K562 (cell line): ENCODE results near the gene ZNF302. TPM values are rescaled to one million over a fixed set of nuclear protein-coding genes. Genes with fewer than 3 reads are reported as not detected.

Source experiments
- ATAC-seq: fragments of 200-7000 bp; cut with Tn5 transposase; 3 replicates; pipeline ENCODE4 v1.9.1; 2020; ENCODE audit warnings: moderate library complexity
- BruUV-seq: library from RNA; stranded (reverse); fragments of 400-500 nt; replicated peaks from 2 replicates; lab custom pipeline; 2021; lab: Mats Ljungman, UMichigan
- CTCF ChIA-PET: fragments of 300-600 bp; formaldehyde crosslinking; extraction: SDS; loops from one replicate; lab custom pipeline; 2021; ENCODE audit warnings: low intra/inter-chr PET ratio; lab: Yijun Ruan, JAX
- POLR2A ChIA-PET: fragments of 300-600, 350-650 bp; sonication (Branson Sonifier 250); formaldehyde crosslinking; extraction: SDS; loops from one replicate; lab custom pipeline; 2021; ENCODE audit warnings: antibody characterized with exemption, inconsistent platforms; lab: Yijun Ruan, JAX
- DNase-seq, 4 experiments: peaks; one replicate each; pipeline versions ENCODE4 v3.0.0 to v3.0.0-alpha.2; 2011 to 2018; ENCODE audit warnings: low spot score in 3 of 4, mixed read lengths in 3 of 4; ENCODE audit errors: extremely low read depth in 1 of 4
- FAIRE-seq: peaks from 2 replicates; lab custom pipeline; 2011; peaks lifted over from hg19 to GRCh38; lab: Jason Lieb, UNC
- H2AFZ ChIP-seq: 2 replicates; pipeline ENCODE4 v1.6.0; 2011; ENCODE audit warnings: low read depth, low read length, control low read depth, inconsistent platforms
- H3K27ac ChIP-seq: fragments of 200-600 bp; 3 replicates; pipeline ENCODE4 v1.8.0; 2011; ENCODE audit warnings: low read depth, mild to moderate bottlenecking, control low read depth, inconsistent platforms, low read length, moderate library complexity, mixed read lengths; ENCODE audit errors: extremely low read depth
- H3K27me3 ChIP-seq, 2 experiments: fragments of 300-600 bp in 1 of 2; 2 replicates in 1 of 2; 3 replicates in 1 of 2; pipeline versions ENCODE4 v1.6.0 to v1.8.0; 2011; ENCODE audit warnings: inconsistent platforms in 2 of 2, low read length in 2 of 2, mild to moderate bottlenecking in 1 of 2, mixed read lengths in 1 of 2, moderate library complexity in 1 of 2; ENCODE audit not compliant: control insufficient read depth in 2 of 2, insufficient read depth in 2 of 2
- H3K36me3 ChIP-seq: fragments of 300-600 bp; 3 replicates; pipeline ENCODE4 v1.8.0; 2011; ENCODE audit warnings: mild to moderate bottlenecking, low read length, inconsistent platforms; ENCODE audit not compliant: control insufficient read depth, insufficient read depth
- H3K4me1 ChIP-seq, 2 experiments: fragments of 200-600 bp in 1 of 2; replicated peaks in 1 of 2; 2 replicates in 1 of 2; 3 replicates in 1 of 2; pipeline versions ENCODE4 v1.5.1 to v1.8.0; 2011; ENCODE audit warnings: inconsistent platforms in 2 of 2, low read length in 2 of 2, mild to moderate bottlenecking in 1 of 2, mixed read lengths in 1 of 2, moderate library complexity in 1 of 2; ENCODE audit not compliant: control insufficient read depth in 2 of 2, insufficient read depth in 2 of 2
- H3K4me2 ChIP-seq: 2 replicates; pipeline ENCODE4 v1.6.1; 2011; ENCODE audit warnings: low read length, control low read depth, inconsistent platforms, mixed read lengths; ENCODE audit not compliant: insufficient read depth
- H3K4me3 ChIP-seq: fragments of 200-600 bp; sonication (generic), shearing (Covaris generic); 2 replicates; pipeline ENCODE4 v1.5.1; 2016; ENCODE audit warnings: control low read depth, inconsistent platforms
- H3K79me2 ChIP-seq: fragments of 200-600 bp; 3 replicates; pipeline ENCODE4 v1.8.0; 2011; ENCODE audit warnings: low read length, inconsistent platforms; ENCODE audit not compliant: control insufficient read depth, insufficient read depth
- H3K9ac ChIP-seq, 2 experiments: 2 replicates each; pipeline versions ENCODE4 v1.6.0 to v1.6.1; 2011; ENCODE audit warnings: low read depth in 2 of 2, low read length in 2 of 2, control low read depth in 1 of 2, inconsistent platforms in 1 of 2, mild to moderate bottlenecking in 1 of 2, mixed read lengths in 1 of 2; ENCODE audit not compliant: insufficient read depth in 1 of 2
- H3K9me1 ChIP-seq: one replicate; pipeline ENCODE4 v1.6.0; 2011; ENCODE audit warnings: inconsistent platforms, mild to moderate bottlenecking, low read length, moderate library complexity; ENCODE audit not compliant: control insufficient read depth, insufficient read depth
- H3K9me3 ChIP-seq: replicated peaks from 2 replicates; pipeline ENCODE4 v1.5.1; 2011; ENCODE audit warnings: low read depth, low read length, inconsistent platforms; ENCODE audit not compliant: control insufficient read depth, insufficient read depth
- H4K20me1 ChIP-seq: replicated peaks from 2 replicates; pipeline ENCODE4 v1.6.1; 2011; ENCODE audit warnings: low read length, inconsistent platforms, mixed read lengths; ENCODE audit not compliant: control insufficient read depth, insufficient read depth
- ARHGAP35 ChIP-seq: fragments of 450-650 bp; IDR thresholded peaks from 2 replicates; pipeline ENCODE4 v1.6.1; 2018; ENCODE audit not compliant: partially characterized antibody
- BDP1 ChIP-seq: IDR thresholded peaks from 3 replicates; pipeline ENCODE4 v1.6.1; 2011; ENCODE audit not compliant: insufficient read length, insufficient read depth
- E2F3 ChIP-seq: fragments of 250-450 bp; sonication (Bioruptor Pico); IDR thresholded peaks from 2 replicates; pipeline ENCODE4 v1.4.0; 2020; ENCODE audit warnings: mild to moderate bottlenecking
- ELF2 ChIP-seq: fragments of 250-450 bp; sonication (Bioruptor Pico); IDR thresholded peaks from 2 replicates; pipeline ENCODE4 v1.5.0; 2021; ENCODE audit warnings: mild to moderate bottlenecking
- ESRRB ChIP-seq: fragments of 250-450 bp; sonication (Bioruptor Pico); IDR thresholded peaks from 2 replicates; pipeline ENCODE4 v1.5.0; 2020; ENCODE audit warnings: mild to moderate bottlenecking, moderate library complexity, borderline replicate concordance
- FIP1L1 ChIP-seq: fragments of 200-400 bp; formaldehyde crosslinking; IDR thresholded peaks from 2 replicates; pipeline ENCODE4 v1.6.1; 2018; ENCODE audit warnings: mild to moderate bottlenecking, low read depth, low read length; ENCODE audit not compliant: poor library complexity, severe bottlenecking
- KAT8 ChIP-seq: fragments of 450-650 bp; IDR thresholded peaks from 2 replicates; pipeline ENCODE4 v1.6.1; 2016; ENCODE audit warnings: low read depth, mild to moderate bottlenecking
- LCOR ChIP-seq: sonication (generic); formaldehyde crosslinking; IDR thresholded peaks from 2 replicates; pipeline ENCODE4 v1.8.0; 2022; ENCODE audit warnings: mild to moderate bottlenecking, missing genetic modification reagents
- LEF1 ChIP-seq: fragments of 450-650 bp; IDR thresholded peaks from 2 replicates; pipeline ENCODE4 v1.6.1; 2016; ENCODE audit warnings: mild to moderate bottlenecking
- NR4A1 ChIP-seq, 2 experiments: fragments of 250-450 bp in 1 of 2; fragments of 450-650 bp in 1 of 2; sonication (Bioruptor Pico) in 1 of 2; IDR thresholded peaks; 2 replicates each; pipeline versions ENCODE4 v1.4.0 to v1.6.1; 2016 to 2020; ENCODE audit warnings: mild to moderate bottlenecking in 2 of 2, missing compliant biosample characterization in 1 of 2, missing genetic modification characterization in 1 of 2, moderate library complexity in 1 of 2
- RBBP5 ChIP-seq: fragments of 200-600 bp; sonication (generic); IDR thresholded peaks from 2 replicates; pipeline ENCODE4 v1.6.1; 2012; ENCODE audit warnings: borderline replicate concordance, mild to moderate bottlenecking, low read length, control low read depth, inconsistent platforms; ENCODE audit not compliant: insufficient read depth, poor library complexity, severe bottlenecking
- RHOXF2B ChIP-seq: fragments of 250-450 bp; sonication (Bioruptor Pico); conservative IDR thresholded peaks from 2 replicates; pipeline ENCODE4 v1.5.1; 2021
- TEAD1 ChIP-seq, 2 experiments: fragments of 450-650 bp in 1 of 2; sonication (generic) in 1 of 2; formaldehyde crosslinking; IDR thresholded peaks; 2 replicates each; pipeline versions ENCODE4 v1.4.0 to v1.8.0; 2020 to 2022; ENCODE audit warnings: mild to moderate bottlenecking in 2 of 2, missing genetic modification reagents in 1 of 2
- ZBTB1 ChIP-seq: sonication (generic); formaldehyde crosslinking; IDR thresholded peaks from 2 replicates; pipeline ENCODE4 v1.8.1; 2023; ENCODE audit warnings: missing genetic modification reagents, low read depth, mild to moderate bottlenecking, borderline replicate concordance
- ZNF232 ChIP-seq: sonication (generic); formaldehyde crosslinking; IDR thresholded peaks from 2 replicates; pipeline ENCODE4 v1.8.0; 2022; ENCODE audit warnings: mild to moderate bottlenecking, missing genetic modification reagents
- ZNF3 ChIP-seq: fragments of 250-450 bp; sonication (Bioruptor Pico); IDR thresholded peaks from 2 replicates; pipeline ENCODE4 v1.5.0; 2021; ENCODE audit warnings: mild to moderate bottlenecking, moderate library complexity
- ZNF408 ChIP-seq: fragments of 250-450 bp; sonication (Bioruptor Pico); IDR thresholded peaks from 2 replicates; pipeline ENCODE4 v1.4.0; 2020; ENCODE audit warnings: low read depth, mild to moderate bottlenecking, moderate library complexity
- ZNF561 ChIP-seq: fragments of 450-650 bp; formaldehyde crosslinking; conservative IDR thresholded peaks from 2 replicates; pipeline ENCODE4 v1.4.0; 2020; ENCODE audit warnings: mild to moderate bottlenecking, moderate library complexity
- ZNF79 ChIP-seq: fragments of 250-450 bp; sonication (Bioruptor Pico); IDR thresholded peaks from 2 replicates; pipeline ENCODE4 v1.4.0; 2020; ENCODE audit warnings: low read depth, mild to moderate bottlenecking, moderate library complexity
- ZSCAN32 ChIP-seq: fragments of 450-650 bp; formaldehyde crosslinking; IDR thresholded peaks from 2 replicates; pipeline ENCODE4 v1.4.0; 2020; ENCODE audit warnings: mild to moderate bottlenecking, moderate library complexity
- WGBS: fragments of 100-300 bp; shearing (Covaris generic); methylation state at CpG from one replicate; pipeline ENCODE4 v1.1.6; 2016; ENCODE audit warnings: low coverage, mixed read lengths; ENCODE audit not compliant: insufficient coverage; ENCODE audit errors: missing lambda C conversion rate; 5-methylcytosine and 5-hydroxymethylcytosine counted together
- in situ Hi-C: fragments of 300-500 bp; cut with MboI; formaldehyde crosslinking; loops from 4 replicates; pipeline ENCODE4 v1.15.0; 2018; ENCODE audit warnings: inconsistent platforms, mixed read lengths
- intact Hi-C: fragments of 100-400 bp; cut with micrococcal nuclease; formaldehyde crosslinking; loops from 2 replicates; pipeline ENCODE4 v1.14.2; 2022
- polyA plus RNA-seq, 8 experiments: library from polyadenylated mRNA; depleted of rRNA in 4 of 8; stranded (reverse) in 5 of 8; unstranded in 3 of 8; fragments of >200 nt; fragmentation: Nextera tagmentation in 2 of 8; fragmentation: Illumina TruSeq in 1 of 8; extraction: Ambion mirVana in 2 of 8; extraction: Trizol in 1 of 8; gene quantifications; 2 replicates each; pipeline versions ENCODE4 v1.2.1 to v1.2.3, GENCODE V29; 2011 to 2014; ENCODE audit warnings: inconsistent platforms in 1 of 8, missing spikeins in 1 of 8
- total RNA-seq, 7 experiments: library from RNA; depleted of rRNA in 6 of 7; stranded (reverse); fragments of >200 nt in 6 of 7; fragmentation: Illumina TruSeq in 2 of 7; extraction: Trizol in 2 of 7; gene quantifications; 2 replicates each; pipeline versions ENCODE4 v1.2.1 to v1.2.3, GENCODE V29; 2011 to 2021; ENCODE audit warnings: low replicate concordance in 1 of 7
- TF ChIP-seq, protein P1 (sequence below), 2 experiments: fragments of 150-350 bp in 1 of 2; IDR thresholded peaks; 2 replicates each; pipeline ENCODE4 v1.6.1; 2012 to 2016; ENCODE audit warnings: low read depth in 2 of 2, low read length in 2 of 2, mild to moderate bottlenecking in 1 of 2, moderate library complexity in 1 of 2

ZNF302 gene
- total and polyA plus RNA-seq, 9 of the 15 experiments (the other 6 are each of a cell fraction or from before 2014, with no cell fraction given) = 0.08 to 1.0 (median 0.27) TPM; not detected in 1

DNA sequence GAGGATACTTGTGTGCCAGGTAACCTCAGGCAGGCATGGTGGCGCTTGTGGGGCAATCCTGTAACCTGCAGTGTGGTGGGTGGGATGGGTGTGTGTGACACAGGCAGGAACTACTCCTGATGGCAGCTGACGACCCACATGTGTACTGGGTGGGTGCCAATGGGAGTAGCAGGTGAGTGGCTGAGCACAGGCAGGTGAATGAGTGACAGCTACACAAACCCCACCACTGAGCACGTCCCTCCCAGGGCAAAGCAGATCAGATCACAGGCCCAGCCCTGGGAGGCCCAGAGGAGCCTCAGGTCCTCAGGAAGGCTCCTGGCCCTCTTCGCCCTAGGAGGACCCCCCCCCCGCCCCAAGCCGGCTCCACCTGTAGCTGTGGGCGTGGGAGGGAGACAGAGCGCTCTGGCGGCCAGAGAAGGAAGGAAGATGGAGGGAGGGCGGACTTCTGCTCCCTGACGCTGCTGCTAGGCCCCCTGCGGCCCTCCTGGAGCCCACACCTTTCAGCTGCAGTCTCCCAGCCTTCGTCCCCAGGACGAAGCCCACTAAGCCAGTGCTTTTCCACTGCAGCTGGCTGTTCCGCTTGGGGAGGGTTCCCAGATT lies 55.2 kb downstream of the ZNF302 start:
- H3K9me3 ChIP-seq = no peaks in the 10 kb centered on the region
- peaks cover 22% of the 10 kb centered on the region; the same call in 2 of the 3 replicates for H3K79me2 ChIP-seq
- peak overlapping the region; percentile 52 for H3K4me3 ChIP-seq
- H4K20me1 ChIP-seq = no peaks in the 10 kb centered on the region
- H3K4me1 ChIP-seq = peaks cover 30 to 35% of the 10 kb centered on the region in 2 experiments
- peak overlapping the region; percentile 86 to 93 for H3K9ac ChIP-seq
- ChIA-PET CTCF (no interaction called here), POLR2A (interaction anchor here (0.6 kb wide), 2 partner anchors 52 to 214 kb away, joined by 3 to 4 read pairs; no protein-coding TSS in a partner anchor)
- peak overlapping the region; percentile 93 for H3K27ac ChIP-seq
- 27% methylated on average over 12 of the region's 15 CpGs for WGBS
- FAIRE-seq = no peak
- peak; percentile 61 to 73 (median 69) for DNase-seq
- H3K9me1 ChIP-seq = peaks cover 6% of the 10 kb centered on the region
- peak overlapping the region; percentile 94; the same call in 1 of the 2 replicates for H2AFZ ChIP-seq
- in situ Hi-C loops (no loop called here), intact Hi-C loops (no loop called here)
- H3K4me2 ChIP-seq = peak overlapping the region; percentile 98
- peaks cover 12% of the 10 kb centered on the region; the same call in 2 of the 3 replicates for H3K36me3 ChIP-seq
- no TSS peak for BruUV-seq
- peak; percentile 48 for ATAC-seq
- H3K27me3 ChIP-seq = peaks cover 0 to 3% of the 10 kb centered on the region in 2 experiments; a peak in 2 of 5 replicates
- no peak for TF ChIP-seq BDP1
- no peak for TF ChIP-seq ARHGAP35
- no peak for TF ChIP-seq LCOR
- TF ChIP-seq ESRRB = no peak
- no peak for TF ChIP-seq ZNF408 (CRISPR knock-in tag)
- no peak for TF ChIP-seq ZNF232 (CRISPR knock-in tag)
- TF ChIP-seq KAT8 = no peak
- no peak for TF ChIP-seq ZBTB1
- TF ChIP-seq RHOXF2B (CRISPR knock-in tag) = no peak
- no peak for TF ChIP-seq LEF1
- TF ChIP-seq, protein P1, sequence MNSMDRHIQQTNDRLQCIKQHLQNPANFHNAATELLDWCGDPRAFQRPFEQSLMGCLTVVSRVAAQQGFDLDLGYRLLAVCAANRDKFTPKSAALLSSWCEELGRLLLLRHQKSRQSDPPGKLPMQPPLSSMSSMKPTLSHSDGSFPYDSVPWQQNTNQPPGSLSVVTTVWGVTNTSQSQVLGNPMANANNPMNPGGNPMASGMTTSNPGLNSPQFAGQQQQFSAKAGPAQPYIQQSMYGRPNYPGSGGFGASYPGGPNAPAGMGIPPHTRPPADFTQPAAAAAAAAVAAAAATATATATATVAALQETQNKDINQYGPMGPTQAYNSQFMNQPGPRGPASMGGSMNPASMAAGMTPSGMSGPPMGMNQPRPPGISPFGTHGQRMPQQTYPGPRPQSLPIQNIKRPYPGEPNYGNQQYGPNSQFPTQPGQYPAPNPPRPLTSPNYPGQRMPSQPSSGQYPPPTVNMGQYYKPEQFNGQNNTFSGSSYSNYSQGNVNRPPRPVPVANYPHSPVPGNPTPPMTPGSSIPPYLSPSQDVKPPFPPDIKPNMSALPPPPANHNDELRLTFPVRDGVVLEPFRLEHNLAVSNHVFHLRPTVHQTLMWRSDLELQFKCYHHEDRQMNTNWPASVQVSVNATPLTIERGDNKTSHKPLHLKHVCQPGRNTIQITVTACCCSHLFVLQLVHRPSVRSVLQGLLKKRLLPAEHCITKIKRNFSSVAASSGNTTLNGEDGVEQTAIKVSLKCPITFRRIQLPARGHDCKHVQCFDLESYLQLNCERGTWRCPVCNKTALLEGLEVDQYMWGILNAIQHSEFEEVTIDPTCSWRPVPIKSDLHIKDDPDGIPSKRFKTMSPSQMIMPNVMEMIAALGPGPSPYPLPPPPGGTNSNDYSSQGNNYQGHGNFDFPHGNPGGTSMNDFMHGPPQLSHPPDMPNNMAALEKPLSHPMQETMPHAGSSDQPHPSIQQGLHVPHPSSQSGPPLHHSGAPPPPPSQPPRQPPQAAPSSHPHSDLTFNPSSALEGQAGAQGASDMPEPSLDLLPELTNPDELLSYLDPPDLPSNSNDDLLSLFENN (IDR thresholded peaks at IDR 0.05; ENCODE audit: low read depth in 2 of 2, low read length in 2 of 2) = no peak
- TF ChIP-seq ZNF3 = no peak
- TF ChIP-seq ZSCAN32 (CRISPR knock-in tag) = no peak
- TF ChIP-seq E2F3 (CRISPR knock-in tag) = no peak
- no peak for TF ChIP-seq ZNF79 (CRISPR knock-in tag)
- no peak for TF ChIP-seq FIP1L1
- TF ChIP-seq RBBP5 = no peak
- TF ChIP-seq TEAD1 (CRISPR knock-in tag; IDR thresholded peaks at IDR 0.05) = no peak
- TF ChIP-seq NR4A1 (CRISPR knock-in tag; IDR thresholded peaks at IDR 0.05) = no peak
- TF ChIP-seq NR4A1 (tag; IDR thresholded peaks at IDR 0.05) = no peak
- no peak for TF ChIP-seq ELF2 (CRISPR knock-in tag)
- TF ChIP-seq ZNF561 (CRISPR knock-in tag) = no peak
